H1 (cell line): ENCODE results near the gene MZT2A. TPM values are rescaled to one million over a fixed set of nuclear protein-coding genes. Genes with fewer than 3 reads are reported as not detected.
"Not testable (repeated sequence)": the region's sequence is repeated elsewhere in the genome, so short reads cannot be mapped to it uniquely, and the experiment has no call there.

Source experiments
- CTCF ChIA-PET: fragments of 300-600 bp; sonication (Branson Sonifier 250); formaldehyde crosslinking; loops from one replicate; lab custom pipeline; 2021; ENCODE audit not compliant: partially characterized antibody; lab: Charles Lee
- POLR2A ChIA-PET: fragments of 300-600 bp; sonication (Branson Sonifier 250); formaldehyde crosslinking; loops from one replicate; lab custom pipeline; 2021; ENCODE audit warnings: inconsistent platforms; ENCODE audit not compliant: partially characterized antibody; lab: Charles Lee
- DNase-seq, 2 experiments: peaks; one replicate each; pipeline versions ENCODE4 v3.0.0 to v3.0.0-alpha.2; 2010 to 2022; ENCODE audit warnings: low spot score in 2 of 2, low read depth in 1 of 2, mixed read lengths in 1 of 2
- FAIRE-seq: peaks from 2 replicates; lab custom pipeline; 2011; peaks lifted over from hg19 to GRCh38; lab: Jason Lieb, UNC
- H2AFZ ChIP-seq: 2 replicates; pipeline ENCODE4 v1.8.1; 2012; ENCODE audit warnings: low read length, inconsistent platforms
- H2AK5ac ChIP-seq: 2 replicates; pipeline ENCODE4 v1.6.1; 2013; ENCODE audit warnings: low read depth, low read length
- H2BK120ac ChIP-seq: replicated peaks from 2 replicates; pipeline ENCODE3; 2013; ENCODE audit warnings: low read depth, low read length, inconsistent platforms
- H2BK12ac ChIP-seq: 2 replicates; pipeline ENCODE4 v1.6.1; 2013; ENCODE audit warnings: low read depth, low read length
- H2BK15ac ChIP-seq: 2 replicates; pipeline ENCODE4 v1.6.1; 2013; ENCODE audit warnings: low read length
- H2BK20ac ChIP-seq: 2 replicates; pipeline ENCODE4 v1.6.1; 2013; ENCODE audit warnings: low read length
- H2BK5ac ChIP-seq: 2 replicates; pipeline ENCODE4 v1.6.1; 2013; ENCODE audit warnings: low read depth, low read length
- H3K14ac ChIP-seq: 2 replicates; pipeline ENCODE4 v1.6.1; 2013; ENCODE audit warnings: inconsistent platforms; ENCODE audit not compliant: insufficient read length
- H3K18ac ChIP-seq: 2 replicates; pipeline ENCODE4 v1.6.1; 2013; ENCODE audit warnings: low read length; ENCODE audit errors: extremely low read depth
- H3K23ac ChIP-seq: 2 replicates; pipeline ENCODE4 v1.6.1; 2013; ENCODE audit warnings: inconsistent platforms; ENCODE audit not compliant: insufficient read length
- H3K23me2 ChIP-seq: 2 replicates; pipeline ENCODE4 v1.6.1; 2013; ENCODE audit warnings: low read depth, low read length
- H3K27ac ChIP-seq: 2 replicates; pipeline ENCODE4 v1.6.1; 2011; ENCODE audit warnings: low read depth, low read length, inconsistent platforms
- H3K27me3 ChIP-seq, 4 experiments: replicated peaks in 1 of 4; 1 replicate in 1 of 4; 2 replicates in 3 of 4; pipeline versions ENCODE4 v1.6.1 to v1.8.1; 2011 to 2013; ENCODE audit warnings: low read length in 3 of 4, mild to moderate bottlenecking in 3 of 4, inconsistent platforms in 2 of 4, mixed read lengths in 2 of 4, moderate library complexity in 1 of 4; ENCODE audit not compliant: control insufficient read depth in 3 of 4, insufficient read depth in 3 of 4; ENCODE audit errors: extremely low read depth in 1 of 4
- H3K36me3 ChIP-seq, 4 experiments: 2 replicates each; pipeline versions ENCODE4 v1.6.1 to v1.8.1; 2011 to 2013; ENCODE audit warnings: mild to moderate bottlenecking in 4 of 4, low read length in 3 of 4, moderate library complexity in 2 of 4, control low read depth in 1 of 4, inconsistent platforms in 1 of 4; ENCODE audit not compliant: insufficient read depth in 4 of 4, control insufficient read depth in 2 of 4
- H3K4ac ChIP-seq: replicated peaks from 2 replicates; pipeline ENCODE3; 2013; ENCODE audit warnings: low read length, low read depth, mixed read lengths, inconsistent platforms; ENCODE audit not compliant: insufficient read length
- H3K4me1 ChIP-seq, 4 experiments: replicated peaks in 1 of 4; 1 replicate in 1 of 4; 2 replicates in 3 of 4; pipeline versions ENCODE4 v1.6.1 to v1.8.1; 2011 to 2013; ENCODE audit warnings: low read length in 3 of 4, inconsistent platforms in 2 of 4, mixed read lengths in 1 of 4; ENCODE audit not compliant: insufficient read depth in 4 of 4, control insufficient read depth in 3 of 4
- H3K4me2 ChIP-seq, 2 experiments: 2 replicates each; pipeline versions ENCODE4 v1.6.1 to v1.8.1; 2011 to 2013; ENCODE audit warnings: low read depth in 2 of 2, low read length in 2 of 2, control low read depth in 1 of 2, inconsistent platforms in 1 of 2, mild to moderate bottlenecking in 1 of 2; ENCODE audit not compliant: insufficient read depth in 1 of 2
- H3K4me3 ChIP-seq, 4 experiments: fragments of 200-600, 300-600 bp in 1 of 4; sonication (generic), shearing (Covaris generic), sonication (Bioruptor Twin) in 1 of 4; 2 replicates each; pipeline versions ENCODE4 v1.5.1 to v1.8.1; 2011 to 2016; ENCODE audit warnings: low read length in 4 of 4, low read depth in 3 of 4, control low read depth in 2 of 4, inconsistent platforms in 2 of 4, mild to moderate bottlenecking in 2 of 4, mixed read lengths in 1 of 4, moderate library complexity in 1 of 4; ENCODE audit not compliant: insufficient read depth in 2 of 4; ENCODE audit errors: extremely low read depth in 1 of 4
- H3K56ac ChIP-seq: replicated peaks from 2 replicates; pipeline ENCODE3; 2013; ENCODE audit warnings: low read depth, mild to moderate bottlenecking, mixed read lengths, low read length, inconsistent platforms; ENCODE audit not compliant: insufficient read length
- H3K79me1 ChIP-seq: 2 replicates; pipeline ENCODE4 v1.6.1; 2013; ENCODE audit warnings: low read depth, low read length, control low read depth
- H3K79me2 ChIP-seq, 2 experiments: 2 replicates each; pipeline versions ENCODE4 v1.6.1 to v1.8.1; 2012 to 2013; ENCODE audit warnings: low read length in 2 of 2, mild to moderate bottlenecking in 2 of 2, inconsistent platforms in 1 of 2; ENCODE audit not compliant: insufficient read depth in 2 of 2, control insufficient read depth in 1 of 2
- H3K9ac ChIP-seq, 4 experiments: replicated peaks in 1 of 4; 1 replicate in 1 of 4; 2 replicates in 3 of 4; pipeline versions ENCODE4 v1.6.1 to v1.8.1; 2011 to 2013; ENCODE audit warnings: low read depth in 3 of 4, low read length in 3 of 4, control low read depth in 2 of 4, mild to moderate bottlenecking in 2 of 4, moderate library complexity in 2 of 4, inconsistent platforms in 1 of 4; ENCODE audit errors: extremely low read depth in 1 of 4
- H3K9me3 ChIP-seq, 2 experiments: 2 replicates each; pipeline versions ENCODE4 v1.6.1 to v1.8.1; 2012 to 2013; ENCODE audit warnings: mild to moderate bottlenecking in 2 of 2, moderate library complexity in 2 of 2, control low read depth in 1 of 2, inconsistent platforms in 1 of 2, low read depth in 1 of 2, low read length in 1 of 2, mixed read lengths in 1 of 2; ENCODE audit not compliant: insufficient read depth in 2 of 2
- H4K20me1 ChIP-seq, 2 experiments: replicated peaks in 1 of 2; 2 replicates each; pipeline versions ENCODE3 to v1.8.1; 2011 to 2013; ENCODE audit warnings: inconsistent platforms in 2 of 2, low read length in 2 of 2, mild to moderate bottlenecking in 1 of 2; ENCODE audit not compliant: insufficient read depth in 2 of 2, control insufficient read depth in 1 of 2
- H4K5ac ChIP-seq: 2 replicates; pipeline ENCODE4 v1.6.1; 2013; ENCODE audit warnings: low read length, low read depth, mixed read lengths, inconsistent platforms; ENCODE audit not compliant: insufficient read length
- H4K8ac ChIP-seq: 2 replicates; pipeline ENCODE4 v1.8.0; 2013; ENCODE audit warnings: mild to moderate bottlenecking, moderate library complexity, low read length, inconsistent platforms; ENCODE audit not compliant: insufficient read depth; ENCODE audit errors: extremely low read depth
- H4K91ac ChIP-seq: replicated peaks from 2 replicates; pipeline ENCODE3; 2013; ENCODE audit warnings: low read length, mixed read lengths, inconsistent platforms; ENCODE audit not compliant: insufficient read length
- WGBS, 2 experiments: shearing (Covaris generic) in 1 of 2; methylation state at CpG; one replicate each; pipeline versions ENCODE4 v1.1.6 to v1.1.7; 2013 to 2015; ENCODE audit warnings: low lambda C conversion rate in 2 of 2, mixed read lengths in 2 of 2, inconsistent platforms in 1 of 2, low coverage in 1 of 2, missing lambda C conversion rate in 1 of 2; ENCODE audit not compliant: insufficient replicate concordance in 2 of 2, insufficient coverage in 1 of 2, insufficient read length in 1 of 2; ENCODE audit errors: extremely low coverage in 1 of 2, missing lambda C conversion rate in 1 of 2; 5-methylcytosine and 5-hydroxymethylcytosine counted together
- polyA plus RNA-seq, 7 experiments: library from polyadenylated mRNA; depleted of rRNA in 3 of 7; stranded (reverse) in 5 of 7; unstranded in 2 of 7; fragments of >200 nt in 5 of 7; fragments of 200-250 nt in 2 of 7; gene quantifications; 1 replicate in 5 of 7; 2 replicates in 1 of 7; 4 replicates in 1 of 7; pipeline versions ENCODE4 v1.2.1 to v1.2.3, GENCODE V29; 2011 to 2013; ENCODE audit warnings: missing spikeins in 2 of 7, mixed read lengths in 2 of 7
- total RNA-seq: library from RNA; stranded (reverse); fragmentation: NEBNext Ultra II Directional; extraction: Animal tissue kit (Norgen Biotek cat#: 25700); gene quantifications from 2 replicates; pipeline ENCODE4 v1.2.1, GENCODE V29; 2021

Gene MZT2A
- total and polyA plus RNA-seq, 2 of the 8 experiments (the other 6 are each of a cell fraction or from before 2014, with no cell fraction given): 116 to 120 TPM

DNA sequence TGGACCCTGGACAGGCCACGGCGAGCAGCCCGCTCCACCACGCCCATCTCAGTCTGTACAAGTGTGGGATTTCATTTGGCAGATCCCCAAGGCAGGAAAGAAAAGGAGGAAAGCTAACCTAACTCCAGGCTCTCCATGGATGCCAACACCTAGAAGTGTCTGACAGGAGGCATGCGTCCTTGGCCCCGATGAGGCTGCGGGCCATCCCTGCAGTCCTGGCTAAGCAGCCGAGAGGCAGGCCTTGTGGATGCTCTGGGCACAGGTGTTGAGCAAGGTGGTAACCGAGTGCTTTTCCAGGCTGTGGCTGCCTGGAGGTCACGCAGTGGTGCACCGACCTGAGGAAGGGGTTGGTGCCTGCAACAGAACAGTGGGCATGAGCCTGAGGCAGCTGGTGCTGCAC, 42.8 kb upstream of the MZT2A start:
- CTCF ChIA-PET, H3K23ac ChIP-seq, H3K4me3 ChIP-seq, H3K79me1 ChIP-seq, H3K4ac ChIP-seq, POLR2A ChIA-PET, H2BK12ac ChIP-seq, H3K27ac ChIP-seq, H3K36me3 ChIP-seq, H2BK120ac ChIP-seq, H2BK15ac ChIP-seq, H3K4me1 ChIP-seq, H3K9me3 ChIP-seq, H4K8ac ChIP-seq, H3K79me2 ChIP-seq, H2BK5ac ChIP-seq, H2AK5ac ChIP-seq, H4K91ac ChIP-seq, H3K56ac ChIP-seq, H3K4me2 ChIP-seq, H2BK20ac ChIP-seq, H2AFZ ChIP-seq, H4K5ac ChIP-seq, FAIRE-seq, H3K27me3 ChIP-seq, H4K20me1 ChIP-seq, H3K18ac ChIP-seq, H3K23me2 ChIP-seq, H3K9ac ChIP-seq, H3K14ac ChIP-seq: not testable (repeated sequence)
- WGBS, 2 experiments: 97% methylated on average over 11 of the region's 11 CpGs; no CpG with 5 or more reads in 1 of the 2 experiments
- peak in 1 of 2 experiments; percentile 39 for DNase-seq

DNA sequence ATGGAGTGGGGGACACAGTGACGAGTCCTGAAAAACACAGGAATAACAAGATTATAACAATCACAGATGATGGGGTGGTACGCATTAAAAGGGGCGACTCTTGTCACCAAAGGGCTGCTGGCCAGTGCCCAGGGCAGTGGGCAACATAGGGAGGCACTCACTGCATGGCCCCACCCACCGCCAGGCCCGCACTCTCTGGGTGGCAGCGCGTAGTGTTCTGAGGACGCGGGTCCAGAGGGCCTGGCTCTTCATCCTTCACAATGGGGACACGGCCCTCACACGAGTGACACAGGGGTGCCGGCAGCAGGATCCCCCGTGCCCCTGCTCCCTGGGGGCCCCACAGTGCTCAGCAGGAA, 42.1 kb upstream of the MZT2A start:
- H3K79me1 ChIP-seq, H3K23me2 ChIP-seq, H3K27ac ChIP-seq, H3K4me1 ChIP-seq, H3K23ac ChIP-seq, H2BK15ac ChIP-seq, H3K4ac ChIP-seq, H3K4me3 ChIP-seq, POLR2A ChIA-PET, H2BK5ac ChIP-seq, DNase-seq, H3K27me3 ChIP-seq, H4K91ac ChIP-seq, H3K18ac ChIP-seq, H2BK12ac ChIP-seq, H2BK20ac ChIP-seq, H2AFZ ChIP-seq, H3K14ac ChIP-seq, H4K5ac ChIP-seq, H3K56ac ChIP-seq, H3K36me3 ChIP-seq, H2BK120ac ChIP-seq, H2AK5ac ChIP-seq, FAIRE-seq, H4K8ac ChIP-seq, H3K79me2 ChIP-seq, H3K9ac ChIP-seq, H3K4me2 ChIP-seq, H4K20me1 ChIP-seq, H3K9me3 ChIP-seq, CTCF ChIA-PET: not testable (repeated sequence)
- 82% methylated on average over 9 of the region's 13 CpGs; no CpG with 5 or more reads in 1 of the 2 experiments for WGBS, 2 experiments
